ENCODE data around the gene CCL21. TPM values are rescaled to one million over a fixed set of nuclear protein-coding genes. Genes with fewer than 3 reads are reported as not detected.

Gene CCL21
- total RNA-seq, 2 donors from 2014 or later, result 27.0 to 27.5 TPM

DNA sequence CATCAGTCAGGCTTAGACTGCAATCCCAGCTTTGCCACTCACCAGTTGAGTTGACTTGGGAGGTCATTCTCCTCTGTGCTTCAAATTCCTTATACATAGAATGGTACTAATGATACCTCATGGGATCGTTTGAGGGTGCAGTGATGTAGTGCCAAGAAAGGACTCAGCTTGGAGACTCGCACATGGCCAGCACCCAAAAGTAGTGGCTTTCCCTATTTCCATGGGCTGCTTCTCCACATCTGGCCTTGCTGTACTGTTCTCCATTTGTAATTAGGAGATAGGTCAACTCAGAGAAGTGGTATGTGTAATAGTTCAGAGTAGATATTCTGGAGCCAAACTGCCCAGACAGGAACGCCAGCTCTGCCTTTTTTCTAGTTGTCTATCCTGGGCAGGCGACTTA lies 24.3 kb downstream of the CCL21 start:
- ATAC-seq (no peak), DNase-seq (no peak)
- intact Hi-C loops (cut with DNase I, micrococcal nuclease), result no loop called here

DNA sequence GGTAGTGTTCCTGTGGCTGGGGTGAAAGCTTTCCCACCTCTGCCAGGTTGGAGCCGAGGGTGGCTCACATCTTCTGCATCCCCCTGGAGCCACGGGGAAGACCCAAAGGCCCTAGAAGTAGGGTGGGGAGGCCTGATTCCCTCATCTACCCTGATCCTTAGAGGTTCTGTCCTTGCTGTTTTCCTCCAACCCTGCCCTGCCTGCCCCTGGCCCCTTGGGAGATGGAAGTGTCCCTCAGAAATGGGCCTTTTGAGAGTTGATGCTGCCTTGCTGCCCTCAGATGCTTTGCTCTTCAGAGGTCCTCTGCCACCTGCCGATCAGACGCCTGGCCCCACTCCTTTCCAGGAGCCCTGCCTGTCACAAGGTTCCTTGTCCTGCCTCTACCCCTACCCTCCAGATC lies 25.1 kb downstream of the CCL21 start:
- intact Hi-C loops (cut with DNase I, micrococcal nuclease), result no loop called here
- ATAC-seq, result no peak
- no peak for DNase-seq

DNA sequence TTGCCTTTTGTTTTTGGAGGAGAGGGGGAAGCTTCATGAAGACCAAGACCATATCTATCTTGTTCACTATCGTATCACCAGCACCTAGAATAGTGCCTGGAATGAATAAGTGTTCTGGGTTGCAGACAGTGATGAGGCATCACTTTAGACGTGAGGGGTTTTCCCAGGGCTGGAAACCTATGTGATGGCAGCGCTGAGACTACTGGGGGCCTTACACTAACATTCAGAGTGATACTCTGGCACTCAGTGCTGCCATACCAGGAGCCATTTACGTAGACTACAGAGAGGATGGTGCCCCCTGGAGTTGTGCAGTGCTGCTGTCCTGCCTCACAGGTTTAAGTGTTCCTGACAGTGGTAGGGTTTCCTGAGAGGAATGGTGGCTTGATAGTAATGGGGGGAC lies 25.8 kb downstream of the CCL21 start:
- intact Hi-C loops (cut with DNase I, micrococcal nuclease), result no loop called here
- DNase-seq (no peak), ATAC-seq (no peak)

DNA sequence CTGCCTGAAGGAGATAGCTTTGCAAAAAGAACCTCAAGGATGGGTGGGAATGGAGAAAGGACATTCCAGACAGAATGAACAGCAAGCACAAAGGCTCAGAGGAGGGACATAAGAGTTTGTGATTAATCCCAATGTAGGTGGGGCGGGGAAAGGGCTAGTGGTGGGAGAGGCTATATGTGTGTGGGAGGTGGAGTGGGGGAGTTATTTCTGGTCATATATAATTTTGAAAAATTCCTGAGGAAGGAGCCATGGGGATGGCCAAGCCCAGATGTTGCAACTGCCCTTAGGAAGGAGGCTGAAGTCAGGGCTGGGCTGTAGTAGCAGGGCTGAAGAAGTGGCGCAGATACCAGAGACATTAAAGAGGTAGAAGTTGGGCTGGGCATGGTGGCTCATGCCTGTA lies 34.1 kb downstream of the CCL21 start:
- intact Hi-C loops (cut with DNase I, micrococcal nuclease), result no loop called here

DNA sequence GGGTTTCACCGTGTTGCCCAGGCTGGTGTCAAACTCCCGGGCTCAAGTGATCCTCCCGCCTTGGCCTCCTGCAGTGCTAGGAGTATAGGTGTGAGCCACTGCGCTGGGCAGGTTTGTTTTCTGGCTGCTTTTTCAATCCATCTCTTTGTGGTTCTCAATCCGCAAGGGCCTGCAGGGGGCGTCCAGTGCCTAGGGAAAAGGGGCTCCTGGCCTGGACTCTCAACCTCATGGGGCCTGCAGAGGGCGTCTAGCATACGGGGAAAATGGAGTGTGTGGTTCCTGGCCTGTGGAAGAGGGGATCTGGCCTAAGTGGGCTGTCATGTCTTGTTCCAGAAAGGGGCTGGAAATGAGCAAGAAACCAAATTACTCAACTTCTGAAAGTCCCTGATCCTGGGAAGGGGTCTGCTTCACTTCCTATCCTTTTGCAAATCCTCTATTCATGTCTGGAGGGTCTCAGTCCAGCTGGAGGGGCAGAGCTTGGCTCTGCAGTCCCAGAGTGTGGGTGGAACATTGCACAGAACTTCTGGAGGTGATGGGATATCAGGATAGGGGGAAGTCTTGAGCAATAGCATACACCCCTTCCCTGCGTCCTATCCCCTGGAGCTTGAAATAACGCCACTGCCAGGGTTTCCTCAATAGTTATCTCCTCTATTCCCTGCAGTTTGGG lies 34.8 kb downstream of the CCL21 start:
- ATAC-seq (peak; percentile 91), DNase-seq (peak; percentile 67 to 87)
- intact Hi-C loops (cut with DNase I, micrococcal nuclease), result no loop called here

More for the DNA sequence above, 34.1 kb downstream of the CCL21 start:
- DNase-seq (no peak), ATAC-seq (no peak)

DNA sequence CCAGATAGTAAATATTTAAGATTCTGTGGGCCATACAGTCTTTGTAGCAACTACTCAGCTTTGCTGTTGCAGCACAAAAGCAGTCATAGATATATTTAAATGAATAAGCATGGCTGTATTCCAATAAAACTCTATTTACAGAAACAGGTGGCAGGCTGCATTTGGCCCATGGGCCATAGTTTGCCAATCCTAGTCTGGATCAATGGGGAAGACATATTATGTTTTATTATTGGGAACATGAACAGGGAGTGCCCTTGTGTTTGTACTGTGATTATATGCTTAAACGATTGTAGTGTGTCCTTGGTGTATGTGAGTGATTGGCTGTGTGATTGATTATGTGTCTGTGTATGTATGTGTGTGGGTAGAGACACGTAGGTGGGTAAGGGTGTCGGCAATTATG lies 35.5 kb downstream of the CCL21 start:
- intact Hi-C loops (cut with DNase I, micrococcal nuclease), result no loop called here
- no peak for DNase-seq
- peak; percentile 61 for ATAC-seq

DNA sequence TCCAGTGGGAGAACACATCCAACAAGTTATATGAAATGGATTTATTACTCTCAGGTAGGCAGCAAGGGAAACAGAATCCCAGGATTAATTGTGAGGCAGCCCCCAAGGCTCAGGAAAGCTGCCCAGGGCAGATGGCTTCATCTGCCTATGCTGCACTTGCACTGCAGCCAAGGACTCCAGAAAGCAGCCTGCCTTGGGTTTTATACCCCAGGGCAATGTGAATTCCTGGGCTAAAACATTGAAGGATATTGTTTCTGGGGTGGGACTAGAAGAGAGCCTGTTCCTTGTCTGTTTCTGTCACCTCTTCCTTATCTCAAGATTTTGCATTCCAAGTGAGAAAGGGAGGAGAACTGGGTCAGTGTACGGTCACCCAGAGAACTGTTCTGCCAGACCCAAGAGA lies 38.6 kb downstream of the CCL21 start:
- no peak for ATAC-seq
- no peak for DNase-seq
- intact Hi-C loops (cut with DNase I, micrococcal nuclease), result no loop called here

DNA sequence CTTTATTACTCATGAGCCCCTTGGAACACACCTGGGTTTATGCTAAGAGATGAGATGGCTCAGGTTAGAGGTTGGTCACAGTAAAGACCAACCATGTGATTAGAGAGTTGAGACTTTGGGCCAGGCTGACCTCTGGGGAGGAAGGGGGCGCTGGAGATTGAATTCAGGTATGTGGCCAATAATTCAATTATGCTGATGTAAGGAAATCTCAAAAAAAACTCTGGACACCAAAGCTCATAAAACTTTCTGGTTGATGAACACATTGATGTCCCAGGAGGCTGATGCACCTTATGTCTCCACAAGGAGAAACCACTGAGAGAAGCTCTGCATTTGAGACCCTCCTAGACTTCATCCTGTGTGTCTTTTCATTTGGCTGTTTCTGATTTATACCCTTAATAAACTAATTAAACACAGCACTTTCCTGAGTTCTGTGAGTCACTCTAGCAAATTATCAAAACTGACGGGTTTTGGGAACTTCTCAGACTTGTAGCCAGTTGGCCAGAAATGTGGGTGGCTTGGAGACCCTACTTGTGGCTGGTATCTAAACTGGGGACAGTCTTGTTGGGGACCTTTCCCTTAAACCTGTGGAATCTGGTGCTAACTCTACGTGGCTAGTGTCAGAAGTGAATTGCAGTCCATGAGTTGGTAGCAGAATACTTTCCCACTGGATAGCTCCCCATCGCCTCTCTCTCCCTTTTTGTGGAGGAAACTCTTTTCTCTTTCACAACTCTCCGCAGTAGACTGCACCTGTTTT lies 40.0 kb downstream of the CCL21 start:
- DNase-seq (no peak), ATAC-seq (no peak)
- intact Hi-C loops (cut with DNase I, micrococcal nuclease), result no loop called here

DNA sequence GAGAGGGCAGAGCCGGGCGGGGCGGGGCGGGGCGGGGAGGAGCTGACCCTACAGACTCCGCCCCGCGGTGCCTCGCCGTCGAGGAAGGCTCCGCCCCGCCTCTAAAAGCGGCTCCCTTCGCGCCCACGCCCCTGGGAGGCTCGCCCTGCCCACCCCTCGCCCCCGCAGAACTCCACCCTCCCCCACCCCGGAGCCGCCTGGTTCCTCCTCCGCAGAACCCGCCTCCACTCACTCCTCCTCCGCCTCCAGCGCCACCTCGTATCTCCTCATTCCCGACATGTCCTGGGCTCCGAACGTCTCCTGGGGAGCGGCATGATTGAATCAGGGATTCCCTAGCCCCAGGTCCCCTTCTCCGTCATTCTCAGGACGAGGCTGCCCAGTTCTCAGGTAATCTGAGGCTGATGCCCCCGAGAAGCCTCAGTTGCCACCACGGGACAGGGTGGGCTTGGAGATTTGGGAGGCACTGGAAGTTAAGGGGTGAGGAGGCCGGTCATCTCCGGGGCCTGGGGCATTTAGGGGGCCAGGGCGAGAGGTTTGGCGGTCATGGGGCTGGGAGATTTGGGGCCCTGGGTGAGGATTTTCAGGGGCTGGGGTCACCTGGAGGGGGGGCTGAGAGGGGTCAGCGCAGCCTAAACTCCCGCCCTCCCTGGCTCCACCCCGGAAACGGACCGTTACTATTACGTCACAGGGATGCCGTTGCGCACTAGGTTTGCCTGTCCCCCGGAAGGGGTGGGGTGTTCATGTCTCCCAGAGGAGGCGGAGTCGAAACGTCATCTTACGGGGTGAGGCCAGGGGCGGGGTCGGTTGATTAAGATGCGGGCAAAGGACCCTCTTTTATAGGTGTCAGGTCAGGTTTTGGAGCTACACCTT lies 44.3 kb downstream of the CCL21 start:
- DNase-seq, result peak; percentile 96 to 97
- ATAC-seq, result peak; percentile 85
- intact Hi-C loops (cut with DNase I, micrococcal nuclease), result no loop called here

DNA sequence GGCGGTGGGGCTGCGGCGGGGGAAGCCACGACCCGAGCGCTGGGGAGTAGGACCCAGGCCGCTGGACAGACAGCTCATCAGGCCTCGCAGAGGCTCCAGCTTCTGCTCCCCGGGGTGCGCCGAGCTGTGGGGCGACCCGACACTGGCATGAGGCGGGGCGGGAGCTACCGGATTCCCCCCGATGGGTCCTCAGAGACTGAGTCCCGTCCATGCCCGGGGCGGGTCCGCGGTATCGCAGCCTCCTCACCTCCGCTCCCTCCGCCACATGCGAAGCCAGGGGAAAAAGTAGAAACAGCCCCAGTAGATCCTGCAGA lies 44.9 kb downstream of the CCL21 start:
- DNase-seq (no peak), ATAC-seq (no peak)
- intact Hi-C loops (cut with DNase I, micrococcal nuclease), result no loop called here

DNA sequence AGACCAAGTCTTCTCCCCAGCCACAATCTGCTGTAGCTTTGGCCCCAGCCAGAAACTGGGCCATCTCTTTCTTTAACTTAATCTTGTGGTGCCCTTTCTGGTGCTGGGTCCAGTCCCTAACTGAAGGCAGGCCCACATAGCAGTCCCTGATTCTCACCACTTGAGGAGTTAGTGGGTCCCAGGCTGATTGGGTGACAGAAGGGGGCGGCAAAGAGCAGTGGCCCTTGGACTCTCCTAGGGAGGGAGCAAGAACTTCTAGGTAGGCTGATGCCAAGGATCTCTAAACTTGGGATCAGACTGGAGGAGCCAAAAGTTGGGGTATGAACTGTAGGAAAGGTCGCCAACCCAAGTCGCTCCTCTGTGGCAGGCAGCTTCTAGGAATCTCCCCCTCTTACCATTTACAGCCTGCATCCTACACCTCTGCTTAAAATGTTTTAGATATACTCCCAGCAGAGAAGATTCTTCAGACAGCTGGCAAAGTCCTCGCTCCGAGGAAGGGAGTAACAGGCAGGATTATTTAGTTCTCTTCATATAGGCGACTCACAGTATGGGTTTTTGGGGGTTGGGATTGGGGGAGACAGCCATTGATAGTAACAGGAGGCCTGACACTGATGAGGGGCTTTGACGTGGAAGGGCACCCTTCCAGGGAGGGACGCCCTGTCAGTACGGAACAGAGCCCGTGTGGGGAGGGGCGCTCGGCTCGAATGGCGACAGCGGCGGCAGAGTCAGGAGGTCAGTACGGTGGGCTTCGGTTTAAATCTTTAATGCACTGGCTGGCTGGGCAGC lies 45.5 kb downstream of the CCL21 start:
- ATAC-seq (peak; percentile 43), DNase-seq (peak; percentile 83 to 91)
- intact Hi-C loops (cut with DNase I, micrococcal nuclease), result no loop called here

DNA sequence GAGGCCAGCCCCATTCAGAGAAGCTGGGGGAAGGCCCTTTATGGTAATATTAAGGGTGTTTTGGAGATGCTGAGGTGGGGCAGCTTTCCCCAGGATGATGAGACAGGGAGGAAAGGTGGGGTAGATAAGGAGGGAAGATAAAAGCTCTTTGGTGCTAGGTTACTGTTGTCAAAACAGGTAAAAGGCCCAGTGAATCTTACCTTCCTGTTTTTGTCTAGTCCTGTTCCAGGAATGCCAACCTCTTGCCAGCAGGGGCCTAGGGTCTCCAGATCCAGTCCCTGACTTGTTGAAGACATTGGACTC lies 46.7 kb downstream of the CCL21 start:
- intact Hi-C loops (cut with DNase I, micrococcal nuclease), result no loop called here
- no peak for ATAC-seq

DNA sequence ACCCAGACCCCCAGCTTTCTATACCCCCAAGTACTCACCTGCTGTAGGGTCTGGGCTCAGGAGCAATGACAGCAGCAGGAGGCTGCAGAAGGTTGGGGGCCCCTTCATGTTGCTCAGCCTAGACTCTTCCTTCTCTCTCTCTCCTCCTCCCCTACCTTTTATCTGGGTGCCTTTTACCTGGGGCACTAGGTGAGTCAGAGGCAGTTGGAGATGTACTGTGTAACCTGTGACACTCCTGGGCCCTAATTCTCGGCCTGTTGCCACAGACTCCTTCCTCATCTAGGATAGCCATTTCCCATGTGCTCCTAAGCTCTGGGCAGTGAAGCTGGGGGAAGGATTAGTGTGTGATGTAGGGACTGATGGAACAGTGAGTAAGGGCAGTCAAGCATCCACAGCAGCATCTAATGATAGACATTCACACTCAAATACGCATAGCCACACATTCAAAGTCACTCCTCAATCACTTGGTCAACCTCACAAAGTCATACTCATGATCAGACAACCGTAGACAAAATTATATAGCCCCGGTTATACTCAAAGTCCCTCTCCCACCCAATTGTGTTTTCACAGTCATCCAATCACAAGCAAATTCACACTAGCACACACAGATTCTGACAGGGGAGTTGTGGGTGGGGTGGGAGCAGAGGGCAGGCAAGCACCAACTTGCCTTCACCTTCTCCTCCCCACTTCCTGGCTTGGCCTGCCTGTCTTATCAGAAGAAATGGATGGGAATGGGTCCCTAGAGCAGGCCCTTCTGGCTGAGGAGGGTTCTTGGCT lies 47.2 kb downstream of the CCL21 start, which contains the start of gene CCL27:
CCL27 (minus strand) TSS at position 132 of the 777 bp plus-strand sequence; CDS start at position 108, 24 bp downstream.
- intact Hi-C loops (cut with DNase I, micrococcal nuclease), result no loop called here
- ATAC-seq, result no peak
- no peak for DNase-seq

More for the DNA sequence above, 46.7 kb downstream of the CCL21 start:
- DNase-seq, result no peak

DNA sequence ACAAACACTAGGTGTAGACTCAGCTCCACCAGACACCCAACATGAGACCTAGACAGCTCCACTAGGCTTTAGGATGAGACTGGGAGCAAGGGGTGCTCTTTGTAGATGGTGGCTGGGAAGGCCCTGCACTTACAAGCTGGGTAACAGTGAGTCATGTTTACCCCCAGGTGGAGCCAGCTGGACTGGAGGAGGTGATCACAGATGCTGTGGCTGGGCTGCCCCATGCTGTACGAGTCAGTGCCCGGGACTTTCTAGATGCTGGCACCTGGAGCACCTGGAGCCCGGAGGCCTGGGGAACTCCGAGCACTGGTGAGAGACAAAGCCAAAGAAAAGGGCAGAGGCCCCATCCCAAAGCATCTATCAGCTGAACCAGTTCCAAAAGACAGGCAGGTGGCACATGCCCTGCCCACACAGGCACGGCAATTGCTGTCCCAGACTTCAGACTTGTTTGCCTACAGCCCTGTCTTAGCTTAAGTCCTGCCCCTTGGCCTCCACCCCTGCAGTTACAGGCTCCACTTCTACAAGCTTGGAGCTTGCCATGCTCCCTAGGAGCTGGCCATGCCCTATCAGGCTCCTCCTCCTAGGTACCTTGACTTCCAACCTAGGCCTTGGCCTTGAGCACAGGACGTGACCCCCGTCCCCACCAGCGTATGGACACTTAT lies 50.2 kb downstream of the CCL21 start:
- DNase-seq (peak; percentile 42 to 52), ATAC-seq (peak; percentile 69)
- intact Hi-C loops (cut with DNase I, micrococcal nuclease), result no loop called here

Measured in left colon (tissue), 2 donors.